A673 (cell line): ENCODE results near the gene CPSF4. TPM values are rescaled to one million over a fixed set of nuclear protein-coding genes. Genes with fewer than 3 reads are reported as not detected.
"Not testable (repeated sequence)": the region's sequence is repeated elsewhere in the genome, so short reads cannot be mapped to it uniquely, and the experiment has no call there.

Experiments used
- BruUV-seq: library from RNA; stranded (reverse); fragments of 400-500 nt; replicated peaks from 2 replicates; lab custom pipeline; 2021; lab: Mats Ljungman, UMichigan
- CTCF ChIA-PET: fragments of 300-600 bp; sonication (Branson Sonifier 250); formaldehyde crosslinking; loops from one replicate; lab custom pipeline; 2022; ENCODE audit warnings: antibody characterized with exemption; lab: Charles Lee
- POLR2A ChIA-PET: fragments of 300-600 bp; sonication (Branson Sonifier 250); formaldehyde crosslinking; loops from one replicate; lab custom pipeline; 2022; ENCODE audit warnings: antibody characterized with exemption; ENCODE audit not compliant: low non-redundant PET; lab: Charles Lee
- DNase-seq: peaks from one replicate; pipeline ENCODE4 v3.0.0-alpha.2; 2015; ENCODE audit warnings: low spot score
- H3K27ac ChIP-seq: fragments of 200-600 bp; sonication (generic); 2 replicates; pipeline ENCODE4 v1.5.1; 2016; ENCODE audit warnings: mixed run types, low read depth, mild to moderate bottlenecking, mixed read lengths, antibody characterized with exemption, low read length; ENCODE audit not compliant: poor library complexity, severe bottlenecking
- H3K27me3 ChIP-seq: fragments of 200-600 bp; sonication (generic); replicated peaks from 2 replicates; pipeline ENCODE4 v1.6.1; 2017; ENCODE audit warnings: mixed run types, low read depth, mild to moderate bottlenecking, mixed read lengths, antibody characterized with exemption, low read length; ENCODE audit not compliant: insufficient read depth, poor library complexity
- H3K36me3 ChIP-seq: fragments of 200-600 bp; sonication (generic); 2 replicates; pipeline ENCODE4 v1.6.1; 2016; ENCODE audit warnings: mixed run types, mild to moderate bottlenecking, mixed read lengths, antibody characterized with exemption, low read length; ENCODE audit not compliant: insufficient read depth, poor library complexity, severe bottlenecking
- H3K4me1 ChIP-seq: fragments of 200-600 bp; sonication (generic); 2 replicates; pipeline ENCODE4 v1.6.1; 2017; ENCODE audit warnings: mixed run types, mild to moderate bottlenecking, mixed read lengths, antibody characterized with exemption, low read length; ENCODE audit not compliant: insufficient read depth, poor library complexity, severe bottlenecking
- H3K4me3 ChIP-seq: fragments of 200-600 bp; sonication (generic); 2 replicates; pipeline ENCODE4 v1.5.1; 2016; ENCODE audit warnings: low read depth, mixed run types, mild to moderate bottlenecking, mixed read lengths, low read length; ENCODE audit not compliant: poor library complexity, severe bottlenecking
- H3K9me3 ChIP-seq: fragments of 200-600 bp; sonication (generic); 2 replicates; pipeline ENCODE4 v1.6.1; 2016; ENCODE audit warnings: mixed run types, low read depth, mild to moderate bottlenecking, mixed read lengths, antibody characterized with exemption, low read length; ENCODE audit not compliant: poor library complexity, severe bottlenecking
- CTCF ChIP-seq: fragments of 300-800, 200-600 bp; sonication (generic); conservative IDR thresholded peaks from 2 replicates; pipeline ENCODE4 v1.5.1; 2017; ENCODE audit warnings: low read depth, mild to moderate bottlenecking, antibody characterized with exemption, low read length, moderate library complexity, mixed read lengths
- EZH2 ChIP-seq: fragments of 200-600 bp; sonication (generic); IDR thresholded peaks from 2 replicates; pipeline ENCODE4 v1.6.1; 2017; ENCODE audit warnings: borderline replicate concordance, low read depth, mild to moderate bottlenecking, mixed read lengths, antibody characterized with exemption, low read length; ENCODE audit not compliant: poor library complexity, severe bottlenecking
- intact Hi-C: fragments of 100-400 bp; cut with micrococcal nuclease; formaldehyde crosslinking; loops from one replicate; pipeline ENCODE4 v1.10.0; 2022; ENCODE audit not compliant: unreplicated experiment
- total RNA-seq: library from RNA; stranded (reverse); gene quantifications from 2 replicates; pipeline ENCODE4 v1.2.3, GENCODE V29; 2021

CPSF4 gene
- total RNA-seq, 1 experiment from 2014 or later, result 75.3 TPM

- BruUV-seq, result no TSS peak
- TF ChIP-seq EZH2 (no peak), CTCF (no peak)
- no peaks in the 10 kb centered on the region for H3K27me3 ChIP-seq
- H3K4me3 ChIP-seq, result peak overlapping the region; percentile 98
- no peak for DNase-seq
- ChIA-PET POLR2A (no interaction called here), CTCF (no interaction called here)
- H3K36me3 ChIP-seq, result peaks cover 2% of the 10 kb centered on the region
- H3K9me3 ChIP-seq, result peaks cover 4% of the 10 kb centered on the region
- intact Hi-C loops, result no loop called here
- H3K27ac ChIP-seq, result peak overlapping the region; percentile 91
- H3K4me1 ChIP-seq, result peaks cover 5% of the 10 kb centered on the region
These were observed 60.6 kb downstream of the CPSF4 start for GRCh38 chr7:99499371-99499720.

GRCh38 chr7:99499721-99500636 lies 61.2 kb downstream of the CPSF4 start, which contains the start of gene ZNF394:
ZNF394 (minus strand) TSS chr7:99500281; CDS start chr7:99500093, 188 bp downstream.
- ChIA-PET POLR2A (interaction anchor here (0.9 kb wide), 1 partner anchor 52 kb away, joined by 7 read pairs; no protein-coding TSS in a partner anchor), CTCF (no interaction called here)
- Histone ChIP-seq H3K27me3 (no peaks in the 10 kb centered on the region), H3K27ac (peak within 1 kb of the TSS; percentile 91), H3K4me3 (peak within 1 kb of the TSS; percentile 98), H3K36me3 (no peaks in the 10 kb centered on the region), H3K9me3 (no peaks in the 10 kb centered on the region), H3K4me1 (peaks cover 5% of the 10 kb centered on the region)
- TF ChIP-seq CTCF, result no peak
- TF ChIP-seq EZH2, result no peak
- intact Hi-C loops, result loop anchor here (1.0 kb wide), 1 partner anchor 52 kb away; the partner anchor contains the start of gene FAM200A
- BruUV-seq, result TSS peak; percentile 85
- peak; percentile 97 for DNase-seq

GRCh38 chr7:99500637-99501009 lies 61.9 kb downstream of the CPSF4 start:
- Histone ChIP-seq H3K27me3 (no peaks in the 10 kb centered on the region), H3K9me3 (no peaks in the 10 kb centered on the region), H3K27ac (peak overlapping the region; percentile 91), H3K36me3 (no peaks in the 10 kb centered on the region), H3K4me1 (peaks cover 6% of the 10 kb centered on the region), H3K4me3 (peak overlapping the region; percentile 98)
- no peak for DNase-seq
- ChIA-PET CTCF (no interaction called here), POLR2A (interaction anchor here (0.6 to 0.9 kb wide), 2 partner anchors 14 to 52 kb away, joined by 4 to 7 read pairs; no protein-coding TSS in a partner anchor)
- intact Hi-C loops, result loop anchor here (1.0 kb wide), 1 partner anchor 52 kb away; the partner anchor contains the start of gene FAM200A
- no TSS peak for BruUV-seq
- no peak for TF ChIP-seq CTCF
- TF ChIP-seq EZH2, result no peak

GRCh38 chr7:99501236-99501635 lies 62.5 kb downstream of the CPSF4 start:
- DNase-seq, intact Hi-C loops, BruUV-seq, H3K27me3 ChIP-seq, H3K27ac ChIP-seq, H3K9me3 ChIP-seq, H3K4me1 ChIP-seq, H3K4me3 ChIP-seq, H3K36me3 ChIP-seq: not testable (repeated sequence)
- ChIA-PET POLR2A (interaction anchor here (0.6 kb wide), 1 partner anchor 15 kb away, joined by 4 read pairs; no protein-coding TSS in a partner anchor), CTCF (interaction anchor here (0.6 kb wide), 1 partner anchor 132 kb away, joined by 4 read pairs; no protein-coding TSS in a partner anchor)
